Neural cell (in vitro differentiated cells): ENCODE data around the gene EPB41L5. TPM values are rescaled to one million over a fixed set of nuclear protein-coding genes. Genes with fewer than 3 reads are reported as not detected.

Source experiments
- H2AFZ ChIP-seq: fragments of 200-600, 300-800 bp; sonication (generic), shearing (Covaris generic); 2 replicates; pipeline ENCODE4 v1.6.0; 2014; ENCODE audit warnings: low read depth, mild to moderate bottlenecking, antibody characterized with exemption, low read length, moderate library complexity
- H3F3A ChIP-seq: fragments of 200-600 bp; shearing (Covaris generic); 2 replicates; pipeline ENCODE4 v1.6.1; 2016; ENCODE audit warnings: mild to moderate bottlenecking, moderate library complexity, mixed read lengths, antibody characterized with exemption, low read length; ENCODE audit not compliant: insufficient read depth, poor library complexity, severe bottlenecking
- H3K27ac ChIP-seq: fragments of 200-600, 300-800 bp; sonication (generic), shearing (Covaris generic); 2 replicates; pipeline ENCODE4 v1.5.1; 2014; ENCODE audit warnings: mild to moderate bottlenecking, low read length, moderate library complexity
- H3K27me3 ChIP-seq: fragments of 300-800, 200-600 bp; sonication (generic), shearing (Covaris generic); 2 replicates; pipeline ENCODE4 v1.6.0; 2014; ENCODE audit warnings: mild to moderate bottlenecking, low read depth, low read length, moderate library complexity; ENCODE audit not compliant: insufficient read depth
- H3K36me3 ChIP-seq: fragments of 300-800, 200-600 bp; sonication (generic), shearing (Covaris generic); 2 replicates; pipeline ENCODE4 v1.5.1; 2014; ENCODE audit warnings: mild to moderate bottlenecking, antibody characterized with exemption, low read length, moderate library complexity; ENCODE audit not compliant: insufficient read depth
- H3K4me2 ChIP-seq: fragments of 300-800, 200-600 bp; sonication (generic), shearing (Covaris generic); 2 replicates; pipeline ENCODE4 v1.6.0; 2014; ENCODE audit warnings: mild to moderate bottlenecking, low read length
- H3K4me3 ChIP-seq: fragments of 300-800, 200-600 bp; sonication (generic), shearing (Covaris generic); 2 replicates; pipeline ENCODE4 v1.5.1; 2014; ENCODE audit warnings: mild to moderate bottlenecking, low read length, moderate library complexity
- H3K79me2 ChIP-seq: fragments of 200-600 bp; shearing (Covaris generic); replicated peaks from 2 replicates; pipeline ENCODE4 v1.6.0; 2014; ENCODE audit warnings: mild to moderate bottlenecking, low read length, moderate library complexity; ENCODE audit not compliant: insufficient read depth
- H3K9ac ChIP-seq: fragments of 300-800, 200-600 bp; sonication (generic), shearing (Covaris generic); 2 replicates; pipeline ENCODE4 v1.6.1; 2016; ENCODE audit warnings: mild to moderate bottlenecking, low read length, mixed read lengths
- H3K9me2 ChIP-seq: fragments of 200-600 bp; shearing (Covaris generic); 2 replicates; pipeline ENCODE4 v1.6.1; 2016; ENCODE audit warnings: mild to moderate bottlenecking, low read length, mixed read lengths; ENCODE audit not compliant: insufficient read depth
- H3K9me3 ChIP-seq: fragments of 200-600, 300-800 bp; sonication (generic), shearing (Covaris generic); 2 replicates; pipeline ENCODE4 v1.6.1; 2016; ENCODE audit warnings: mild to moderate bottlenecking, mixed run types, low read length, moderate library complexity, mixed read lengths
- H4K20me1 ChIP-seq: fragments of 200-600 bp; shearing (Covaris generic); 2 replicates; pipeline ENCODE4 v1.6.1; 2016; ENCODE audit warnings: mild to moderate bottlenecking, mixed run types; ENCODE audit not compliant: insufficient read depth
- EP300 ChIP-seq: fragments of 450-650 bp; conservative IDR thresholded peaks from 2 replicates; pipeline ENCODE4 v1.6.1; 2014; ENCODE audit warnings: antibody characterized with exemption, mild to moderate bottlenecking, moderate library complexity; ENCODE audit not compliant: poor library complexity, severe bottlenecking
- EZH2 ChIP-seq: fragments of 200-600, 300-800 bp; shearing (Covaris generic), sonication (generic); IDR thresholded peaks from 2 replicates; pipeline ENCODE4 v1.6.1; 2014; ENCODE audit warnings: antibody characterized with exemption, low read length, borderline replicate concordance, mild to moderate bottlenecking; ENCODE audit not compliant: insufficient read depth, poor library complexity, severe bottlenecking
- MXI1 ChIP-seq: fragments of 450-650 bp; conservative IDR thresholded peaks from 2 replicates; pipeline ENCODE4 v1.6.1; 2014; ENCODE audit warnings: antibody characterized with exemption, mild to moderate bottlenecking; ENCODE audit not compliant: poor library complexity, severe bottlenecking
- POLR2AphosphoS5 ChIP-seq: IDR thresholded peaks from 2 replicates; pipeline ENCODE4 v1.6.1; 2012
- RAD21 ChIP-seq: fragments of 450-650 bp; conservative IDR thresholded peaks from 2 replicates; pipeline ENCODE4 v1.6.1; 2014; ENCODE audit warnings: antibody characterized with exemption, mild to moderate bottlenecking, moderate library complexity
- SMC3 ChIP-seq: fragments of 450-650 bp; conservative IDR thresholded peaks from 2 replicates; pipeline ENCODE4 v1.6.1; 2014; ENCODE audit warnings: antibody characterized with exemption, mild to moderate bottlenecking, moderate library complexity; ENCODE audit not compliant: poor library complexity
- TAF1 ChIP-seq: IDR thresholded peaks from 2 replicates; pipeline ENCODE4 v1.6.1; 2012; ENCODE audit warnings: low read depth
- polyA plus RNA-seq: library from polyadenylated mRNA; depleted of rRNA; stranded (reverse); fragments of >200 nt; gene quantifications from 2 replicates; pipeline ENCODE4 v1.2.3, GENCODE V29; 2014
- TF ChIP-seq, protein P1 (sequence below): IDR thresholded peaks from 2 replicates; pipeline ENCODE4 v1.6.1; 2012; ENCODE audit warnings: borderline replicate concordance
- TF ChIP-seq, protein P2 (sequence below): fragments of 450-650 bp; IDR thresholded peaks from 2 replicates; pipeline ENCODE4 v1.5.1; 2014; ENCODE audit warnings: antibody characterized with exemption, mild to moderate bottlenecking, moderate library complexity; ENCODE audit not compliant: poor library complexity, severe bottlenecking

EPB41L5 gene
- polyA plus RNA-seq, 1 donor from 2014 or later = 32.9 TPM

DNA sequence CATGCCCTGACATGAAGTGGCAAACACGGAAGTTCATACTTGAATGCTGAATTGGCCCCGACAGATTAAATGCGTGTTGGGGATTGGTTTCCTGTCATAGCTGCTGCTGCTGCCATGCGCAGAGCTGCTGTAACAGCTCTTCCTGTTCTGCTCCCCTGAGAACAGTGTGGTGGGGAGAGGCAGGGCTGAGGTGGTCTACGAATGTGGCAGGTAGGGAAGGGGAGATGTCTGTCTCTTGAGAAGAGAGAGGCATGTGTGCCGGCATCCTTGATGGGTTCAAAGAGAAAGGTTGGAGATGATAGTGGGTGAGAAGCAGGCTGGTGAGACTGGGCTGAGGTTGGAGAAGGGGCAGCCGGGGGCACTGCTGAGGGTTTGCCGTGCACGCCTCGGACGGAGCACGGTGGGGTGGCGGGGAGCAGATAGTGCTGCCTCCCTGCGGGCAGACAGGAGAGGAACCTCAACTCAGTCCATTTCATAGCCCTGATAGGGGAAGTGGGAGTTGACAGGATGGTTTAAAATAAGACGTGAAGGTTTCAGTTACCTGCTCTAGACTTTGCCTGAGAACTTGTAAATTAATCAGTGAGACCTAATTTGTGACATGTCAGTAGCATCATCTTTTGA is 164.2 kb downstream of the EPB41L5 start:
- H3K36me3 ChIP-seq = no peaks in the 10 kb centered on the region
- H3K27me3 ChIP-seq = no peaks in the 10 kb centered on the region
- H3K9me3 ChIP-seq = no peaks in the 10 kb centered on the region
- H3K79me2 ChIP-seq = no peaks in the 10 kb centered on the region
- H3K27ac ChIP-seq = no peak overlapping the region
- no peaks in the 10 kb centered on the region for H3K9me2 ChIP-seq
- H3F3A ChIP-seq = no peaks in the 10 kb centered on the region
- no peak overlapping the region for H3K4me2 ChIP-seq
- no peak overlapping the region for H2AFZ ChIP-seq
- no peak for TF ChIP-seq RAD21
- H3K4me3 ChIP-seq = no peak overlapping the region
- H3K9ac ChIP-seq = no peak overlapping the region
- no peaks in the 10 kb centered on the region for H4K20me1 ChIP-seq

DNA sequence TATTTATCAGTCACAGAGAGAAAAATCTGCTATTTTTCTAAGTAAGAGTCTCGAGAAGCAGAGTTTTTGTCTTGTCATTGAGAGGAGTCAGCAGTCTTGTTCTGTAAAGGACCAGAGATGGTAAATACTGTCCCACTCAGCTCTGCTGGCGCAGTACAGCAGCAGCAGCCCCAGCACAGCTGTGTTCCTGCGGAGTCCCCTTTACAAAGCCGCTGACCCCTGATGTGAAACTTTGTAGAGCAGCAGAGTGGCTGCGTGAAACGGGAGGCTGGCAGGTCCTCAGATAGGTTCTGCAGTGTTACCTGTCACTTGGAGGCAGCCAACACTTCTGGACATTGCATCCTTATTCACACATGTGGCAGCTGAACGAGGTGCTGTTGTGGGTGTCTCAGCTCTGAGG is 165.1 kb downstream of the EPB41L5 start:
- no peak for TF ChIP-seq MXI1
- TF ChIP-seq EZH2 = no peak
- TF ChIP-seq POLR2AphosphoS5 = no peak
- TF ChIP-seq, protein P1, sequence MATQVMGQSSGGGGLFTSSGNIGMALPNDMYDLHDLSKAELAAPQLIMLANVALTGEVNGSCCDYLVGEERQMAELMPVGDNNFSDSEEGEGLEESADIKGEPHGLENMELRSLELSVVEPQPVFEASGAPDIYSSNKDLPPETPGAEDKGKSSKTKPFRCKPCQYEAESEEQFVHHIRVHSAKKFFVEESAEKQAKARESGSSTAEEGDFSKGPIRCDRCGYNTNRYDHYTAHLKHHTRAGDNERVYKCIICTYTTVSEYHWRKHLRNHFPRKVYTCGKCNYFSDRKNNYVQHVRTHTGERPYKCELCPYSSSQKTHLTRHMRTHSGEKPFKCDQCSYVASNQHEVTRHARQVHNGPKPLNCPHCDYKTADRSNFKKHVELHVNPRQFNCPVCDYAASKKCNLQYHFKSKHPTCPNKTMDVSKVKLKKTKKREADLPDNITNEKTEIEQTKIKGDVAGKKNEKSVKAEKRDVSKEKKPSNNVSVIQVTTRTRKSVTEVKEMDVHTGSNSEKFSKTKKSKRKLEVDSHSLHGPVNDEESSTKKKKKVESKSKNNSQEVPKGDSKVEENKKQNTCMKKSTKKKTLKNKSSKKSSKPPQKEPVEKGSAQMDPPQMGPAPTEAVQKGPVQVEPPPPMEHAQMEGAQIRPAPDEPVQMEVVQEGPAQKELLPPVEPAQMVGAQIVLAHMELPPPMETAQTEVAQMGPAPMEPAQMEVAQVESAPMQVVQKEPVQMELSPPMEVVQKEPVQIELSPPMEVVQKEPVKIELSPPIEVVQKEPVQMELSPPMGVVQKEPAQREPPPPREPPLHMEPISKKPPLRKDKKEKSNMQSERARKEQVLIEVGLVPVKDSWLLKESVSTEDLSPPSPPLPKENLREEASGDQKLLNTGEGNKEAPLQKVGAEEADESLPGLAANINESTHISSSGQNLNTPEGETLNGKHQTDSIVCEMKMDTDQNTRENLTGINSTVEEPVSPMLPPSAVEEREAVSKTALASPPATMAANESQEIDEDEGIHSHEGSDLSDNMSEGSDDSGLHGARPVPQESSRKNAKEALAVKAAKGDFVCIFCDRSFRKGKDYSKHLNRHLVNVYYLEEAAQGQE = no peak
- TF ChIP-seq EP300 = no peak
- TF ChIP-seq, protein P2, sequence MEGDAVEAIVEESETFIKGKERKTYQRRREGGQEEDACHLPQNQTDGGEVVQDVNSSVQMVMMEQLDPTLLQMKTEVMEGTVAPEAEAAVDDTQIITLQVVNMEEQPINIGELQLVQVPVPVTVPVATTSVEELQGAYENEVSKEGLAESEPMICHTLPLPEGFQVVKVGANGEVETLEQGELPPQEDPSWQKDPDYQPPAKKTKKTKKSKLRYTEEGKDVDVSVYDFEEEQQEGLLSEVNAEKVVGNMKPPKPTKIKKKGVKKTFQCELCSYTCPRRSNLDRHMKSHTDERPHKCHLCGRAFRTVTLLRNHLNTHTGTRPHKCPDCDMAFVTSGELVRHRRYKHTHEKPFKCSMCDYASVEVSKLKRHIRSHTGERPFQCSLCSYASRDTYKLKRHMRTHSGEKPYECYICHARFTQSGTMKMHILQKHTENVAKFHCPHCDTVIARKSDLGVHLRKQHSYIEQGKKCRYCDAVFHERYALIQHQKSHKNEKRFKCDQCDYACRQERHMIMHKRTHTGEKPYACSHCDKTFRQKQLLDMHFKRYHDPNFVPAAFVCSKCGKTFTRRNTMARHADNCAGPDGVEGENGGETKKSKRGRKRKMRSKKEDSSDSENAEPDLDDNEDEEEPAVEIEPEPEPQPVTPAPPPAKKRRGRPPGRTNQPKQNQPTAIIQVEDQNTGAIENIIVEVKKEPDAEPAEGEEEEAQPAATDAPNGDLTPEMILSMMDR = no peak
- no peak for TF ChIP-seq SMC3
- no peak for TF ChIP-seq RAD21
- TF ChIP-seq TAF1 = no peak

DNA sequence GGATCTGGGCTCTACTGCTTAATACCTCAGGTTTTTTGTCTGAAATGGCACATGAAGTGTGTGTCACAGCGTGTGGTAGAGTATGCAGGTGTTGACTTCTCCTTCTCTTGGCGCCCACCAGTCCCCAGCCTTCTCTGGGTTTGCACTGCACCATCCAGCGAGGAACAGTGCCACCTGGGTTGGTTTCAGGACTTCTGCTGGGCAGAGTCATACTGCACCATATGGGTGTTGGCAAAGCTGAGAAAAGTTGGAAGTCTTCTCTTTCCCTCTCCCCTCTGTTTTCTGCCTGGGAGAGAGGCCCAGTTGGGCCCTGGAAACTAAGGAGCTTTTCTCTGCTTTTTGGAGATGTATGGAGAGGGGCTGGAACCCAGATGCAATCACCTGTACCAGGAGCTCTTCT is 166.5 kb downstream of the EPB41L5 start:
- Histone ChIP-seq H3K4me2 (no peak overlapping the region), H3K9me2 (no peaks in the 10 kb centered on the region), H3K27ac (no peak overlapping the region), H3K9ac (no peak overlapping the region), H2AFZ (no peak overlapping the region), H3K36me3 (no peaks in the 10 kb centered on the region), H3K27me3 (no peaks in the 10 kb centered on the region), H3K4me3 (no peak overlapping the region), H4K20me1 (no peaks in the 10 kb centered on the region), H3K79me2 (no peaks in the 10 kb centered on the region), H3K9me3 (no peaks in the 10 kb centered on the region), H3F3A (no peaks in the 10 kb centered on the region)
- TF ChIP-seq, protein P1 = no peak

More for the DNA sequence above, 165.1 kb downstream of the EPB41L5 start:
- Histone ChIP-seq H3K27me3 (no peaks in the 10 kb centered on the region), H3K9ac (no peak overlapping the region), H3K79me2 (no peaks in the 10 kb centered on the region), H3K9me2 (no peaks in the 10 kb centered on the region), H3K36me3 (no peaks in the 10 kb centered on the region), H2AFZ (no peak overlapping the region), H3F3A (no peaks in the 10 kb centered on the region), H3K9me3 (no peaks in the 10 kb centered on the region), H3K4me2 (no peak overlapping the region), H3K4me3 (no peak overlapping the region), H4K20me1 (no peaks in the 10 kb centered on the region), H3K27ac (no peak overlapping the region)
